Posterior cingulate gyrus (tissue), 11 donors: Measurements from ENCODE around the gene SRSF9.

Experiments
- DNase-seq, 10 donors: peaks; one replicate each; pipeline versions ENCODE4 v3.0.0 to v3.0.0-alpha.2; 2020 to 2021; ENCODE audit warnings: mixed read lengths in 3 of 10
- intact Hi-C: fragments of 100-400 bp; cut with DNase I; formaldehyde crosslinking; loops from one replicate; pipeline ENCODE4 v1.15.1; 2023

The SRSF9 gene

DNA sequence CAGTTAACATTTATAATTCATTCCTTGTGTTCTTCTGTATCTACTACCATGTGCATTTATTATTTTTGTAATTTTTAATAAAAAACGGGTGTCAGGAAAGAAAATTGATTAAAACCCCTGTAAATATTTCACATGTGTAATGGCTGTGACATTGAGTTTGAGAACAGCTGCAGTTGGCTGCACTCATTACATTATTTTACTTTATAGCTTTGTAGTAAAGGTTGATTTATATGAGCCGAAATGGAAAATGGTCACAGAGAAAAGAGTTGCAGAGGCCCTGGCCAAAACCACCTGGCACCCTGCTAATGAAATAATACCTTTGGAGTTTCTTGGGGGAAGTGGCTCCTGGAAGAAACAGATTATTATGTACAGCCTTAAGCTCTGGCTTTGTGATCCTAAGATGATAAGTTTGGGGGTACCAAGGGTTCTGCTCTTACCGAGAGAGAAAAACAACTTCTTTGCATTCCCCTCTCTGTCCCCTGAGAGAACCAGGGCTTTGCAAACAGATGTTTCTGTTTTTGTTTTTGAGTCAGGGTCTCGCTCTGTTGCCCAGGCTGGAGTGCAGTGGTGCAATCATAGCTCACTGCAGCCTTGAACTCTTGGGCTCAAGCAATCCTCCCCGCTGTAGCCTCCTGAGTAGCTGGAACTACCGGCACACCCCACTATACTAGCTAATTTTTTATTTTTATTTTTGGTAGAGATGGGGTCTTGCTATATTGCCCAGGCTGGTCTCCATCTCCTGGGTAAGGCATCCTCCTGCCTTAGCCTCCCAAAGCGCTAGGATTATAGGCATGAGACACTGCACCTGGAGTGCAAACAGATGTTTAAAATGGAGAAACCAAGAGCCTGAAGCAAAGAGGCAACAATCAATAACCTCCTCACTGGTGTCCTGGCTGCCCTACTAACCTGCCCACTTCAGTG lies 16.7 kb upstream of the SRSF9 start:
- no peak for DNase-seq
- intact Hi-C loops: no loop called here

DNA sequence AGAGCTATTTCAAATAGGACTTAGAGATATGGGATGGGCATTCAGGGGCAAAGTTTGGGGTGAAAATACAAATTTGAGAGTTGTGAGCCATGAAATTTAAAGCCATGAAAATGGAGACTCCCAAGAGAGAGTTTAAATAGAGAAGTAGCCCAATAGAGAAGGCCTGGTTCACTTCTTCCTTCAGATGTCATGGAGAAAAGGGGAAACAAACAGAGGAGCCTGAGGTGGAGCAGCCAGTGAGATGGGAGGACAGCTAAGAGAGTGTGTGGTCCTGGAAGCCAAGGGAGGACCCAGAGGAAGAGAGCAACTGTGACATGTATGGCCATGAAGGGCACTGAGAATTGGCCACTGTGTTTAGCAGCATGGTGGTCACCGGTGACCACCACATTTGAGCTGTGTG lies 14.1 kb upstream of the SRSF9 start:
- intact Hi-C loops: no loop called here

DNA sequence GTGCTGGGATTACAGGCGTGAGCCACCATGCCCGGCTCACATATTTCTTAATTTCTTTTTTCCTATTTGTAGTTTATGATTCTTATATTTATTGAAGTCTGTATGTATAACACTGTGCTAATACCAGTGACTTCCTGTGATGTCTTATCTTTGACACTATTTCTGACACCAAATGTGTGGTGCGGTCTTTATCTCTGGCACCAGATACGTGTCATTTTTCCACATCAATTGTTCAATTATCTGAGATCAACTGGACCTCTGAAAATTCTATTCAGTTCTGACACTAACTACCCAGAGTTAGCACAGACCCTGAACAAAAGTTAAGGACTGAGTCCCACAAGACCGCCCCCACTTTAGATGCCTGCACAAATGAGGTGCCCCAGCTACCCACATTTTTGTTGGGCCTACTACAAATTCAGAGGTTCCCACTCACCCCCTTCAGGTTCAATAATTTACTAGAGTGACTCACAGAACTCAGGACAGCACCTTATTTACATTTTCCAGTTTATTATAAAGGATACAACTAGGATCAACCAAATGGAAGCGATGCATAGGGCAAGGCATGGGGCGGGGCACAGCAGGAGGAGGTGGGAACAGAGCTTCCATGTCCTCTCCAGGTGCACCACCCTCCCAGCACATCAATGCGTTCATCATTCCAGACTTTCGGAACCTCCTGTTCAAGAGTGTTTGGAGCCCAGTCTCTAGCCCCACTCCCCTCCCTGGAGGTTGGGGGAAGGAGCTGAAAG lies 11.6 kb upstream of the SRSF9 start:
- DNase-seq: no peak
- intact Hi-C loops: no loop called here

More for the DNA sequence above, 14.1 kb upstream of the SRSF9 start:
- no peak for DNase-seq

DNA sequence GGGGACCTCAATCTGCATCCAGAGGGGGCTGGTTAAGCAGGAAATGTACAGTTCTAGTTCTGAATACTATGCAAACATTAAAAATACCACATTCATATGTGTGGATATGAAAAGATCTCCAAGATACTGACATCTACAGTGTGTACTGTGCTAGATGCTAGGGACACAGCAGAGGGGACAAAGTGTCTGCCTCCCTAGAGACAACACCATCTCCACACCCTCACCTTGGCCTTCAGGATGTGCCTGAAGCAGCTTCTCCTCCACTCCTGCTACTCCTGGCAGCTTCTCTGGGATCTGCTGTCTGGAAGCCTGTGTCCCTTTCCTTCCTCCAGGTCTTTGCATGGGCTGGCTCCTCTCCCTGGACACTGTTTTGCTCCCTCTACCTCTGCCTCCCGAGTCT lies 10.7 kb upstream of the SRSF9 start:
- intact Hi-C loops: no loop called here
- DNase-seq: no peak

DNA sequence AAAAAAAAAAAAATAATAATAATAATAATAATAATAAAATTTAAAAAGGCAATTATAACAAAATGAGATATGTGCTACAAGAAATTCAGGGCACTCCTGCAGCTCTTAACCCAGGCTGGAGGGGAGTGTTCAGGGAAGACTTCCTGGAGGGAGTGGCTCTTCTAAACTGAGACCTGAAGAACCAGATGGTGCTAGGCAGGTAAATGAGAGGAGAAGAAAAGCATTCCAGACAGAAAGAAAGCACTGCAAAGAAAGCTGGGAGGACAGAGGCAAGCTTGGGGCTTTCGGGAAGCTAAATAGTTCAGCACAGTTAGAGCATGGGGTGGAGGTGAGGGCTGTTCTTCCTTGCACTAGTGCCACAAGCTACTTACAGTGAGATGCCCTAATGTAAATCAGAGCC lies 9.9 kb upstream of the SRSF9 start:
- no peak for DNase-seq
- intact Hi-C loops: loop anchor here (10.0 kb wide), 1 partner anchor 55 kb away; the partner anchor contains the start of gene RNF10

DNA sequence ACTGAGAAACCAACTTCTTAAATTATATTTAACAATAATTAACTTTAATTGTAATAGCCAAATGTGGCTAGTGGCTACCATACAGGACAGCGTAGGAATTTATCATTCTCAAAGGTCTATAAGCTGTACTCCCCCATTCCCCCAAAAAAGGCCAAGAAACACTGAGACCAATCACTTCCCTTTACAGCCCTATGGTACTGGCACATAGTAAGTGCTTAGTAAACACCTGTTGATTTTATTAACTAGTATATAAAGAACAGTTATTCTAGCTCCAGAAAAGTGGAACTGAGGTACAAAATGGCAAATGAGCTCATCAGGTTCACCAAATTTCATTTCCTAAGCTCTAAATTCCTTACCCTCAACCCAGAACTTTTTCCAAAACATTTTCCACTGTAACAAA lies 6.1 kb upstream of the SRSF9 start:
- intact Hi-C loops: loop anchor here (10.0 kb wide), 1 partner anchor 59 kb away; the partner anchor contains the start of gene RNF10
- DNase-seq: no peak

DNA sequence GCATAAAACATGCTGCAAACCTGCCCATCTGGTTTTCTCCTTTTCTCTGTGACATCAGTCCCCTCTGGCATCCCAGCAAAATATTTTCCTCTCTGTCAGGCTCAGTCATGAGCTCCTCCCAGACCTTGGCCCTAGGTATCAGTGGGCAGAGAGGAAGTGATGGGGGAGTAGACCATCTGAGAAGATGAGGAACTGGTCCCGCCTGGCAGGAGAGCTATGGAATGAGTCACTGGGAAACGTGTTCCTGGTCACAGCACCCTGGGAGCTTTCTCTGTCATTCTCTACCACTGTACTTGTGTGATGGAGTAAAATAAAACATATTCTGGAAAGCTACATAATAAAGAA lies 5.0 kb upstream of the SRSF9 start:
- intact Hi-C loops: loop anchor here (10.0 kb wide), 1 partner anchor 60 kb away; the partner anchor contains the start of gene RNF10

DNA sequence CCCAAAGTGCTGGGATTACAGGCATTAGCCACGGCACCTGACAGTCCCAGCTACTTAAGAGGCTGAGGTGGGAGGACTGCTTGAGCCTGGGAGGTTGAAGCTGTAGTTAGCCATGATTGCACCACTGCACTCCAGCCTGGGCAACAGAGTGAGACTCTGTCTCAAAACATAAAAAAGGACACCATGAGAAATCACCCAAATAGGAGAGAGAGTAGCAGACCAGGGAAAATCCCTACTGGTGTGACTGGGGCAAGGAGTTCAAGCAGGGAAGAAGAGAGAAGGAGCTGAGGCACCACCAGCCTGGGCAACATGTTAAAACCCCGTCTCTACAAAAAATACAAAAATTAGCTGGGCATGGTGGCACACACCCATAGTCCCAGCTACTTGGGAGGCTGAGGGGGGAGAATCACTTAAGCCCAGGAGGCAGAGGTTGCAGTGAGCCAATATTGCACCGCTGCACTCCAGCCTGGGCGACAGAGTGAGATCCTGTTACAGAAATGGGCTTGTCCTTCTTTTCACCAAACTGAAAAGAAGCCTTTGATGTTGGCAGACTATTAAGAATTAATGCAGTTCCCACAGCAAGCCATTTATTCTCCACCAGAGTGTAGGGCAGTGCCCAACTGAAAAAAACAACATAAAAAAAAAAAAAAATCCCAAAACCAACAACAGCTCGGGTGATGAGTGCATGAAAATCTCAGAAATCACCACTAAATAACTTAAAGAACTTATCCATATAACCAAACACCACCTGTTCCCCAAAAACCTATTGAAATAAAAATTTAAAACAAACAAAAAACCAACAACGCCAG lies 4.5 kb upstream of the SRSF9 start:
- DNase-seq: no peak
- intact Hi-C loops: loop anchor here (10.0 kb wide), 1 partner anchor 61 kb away; the partner anchor contains the start of gene RNF10

More for the DNA sequence above, 5.0 kb upstream of the SRSF9 start:
- DNase-seq: peak in 5 of 10 donors; percentile 20 to 88 (median 54)

DNA sequence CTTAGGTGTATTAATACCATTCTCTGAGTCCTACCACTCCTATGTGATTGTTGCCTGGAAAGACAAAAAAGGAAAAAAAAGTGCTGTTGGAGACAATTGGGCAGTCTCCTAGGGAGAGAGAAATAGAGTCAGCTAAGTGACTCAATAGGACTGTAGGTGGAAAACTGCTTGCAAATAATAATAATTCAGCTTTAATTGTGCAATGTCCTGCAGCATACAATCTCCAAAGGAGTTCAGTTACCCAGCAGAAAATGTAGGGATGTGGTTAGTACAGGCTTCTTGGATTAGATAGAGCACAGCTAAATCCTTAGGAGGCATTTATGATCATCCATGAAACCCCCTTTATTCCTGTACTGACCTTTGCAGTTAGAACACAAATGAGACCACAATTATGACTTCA lies 3.0 kb upstream of the SRSF9 start:
- intact Hi-C loops: loop anchor here (10.0 kb wide), 1 partner anchor 62 kb away; the partner anchor contains the start of gene RNF10
- DNase-seq: no peak

DNA sequence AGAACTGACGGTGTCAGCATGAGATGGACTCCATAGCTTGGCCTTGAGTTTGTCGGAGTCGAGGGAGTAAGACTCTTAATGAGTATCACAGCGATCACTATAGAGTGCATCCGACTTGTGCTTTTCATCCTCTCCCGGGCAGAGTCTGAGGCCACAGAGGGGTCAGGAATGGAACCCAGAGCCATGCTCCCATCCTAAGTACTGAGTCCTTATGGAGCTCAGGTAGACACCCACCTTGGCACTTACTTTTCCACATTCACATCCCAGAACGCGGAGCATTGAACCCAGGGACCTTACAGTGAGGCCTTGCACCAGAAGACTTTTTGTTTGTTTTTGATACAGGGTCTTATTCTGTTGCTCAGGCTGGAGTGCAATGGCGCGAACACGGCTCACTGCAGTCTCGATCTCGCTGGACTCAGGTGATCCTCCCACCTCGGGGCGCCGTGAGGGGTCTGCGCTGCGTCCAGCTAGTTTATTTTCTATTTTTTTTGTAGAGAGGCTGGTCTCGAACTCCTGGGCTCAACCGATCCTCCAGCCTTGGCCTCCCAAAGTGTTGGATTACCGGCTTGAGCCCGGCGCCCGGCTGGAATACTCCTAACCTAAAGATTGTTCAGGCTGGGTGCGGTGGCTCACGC lies 719 bp upstream of the SRSF9 start:
- intact Hi-C loops: loop anchor here (10.0 kb wide), 1 partner anchor 65 kb away; the partner anchor contains the start of gene RNF10
- DNase-seq: no peak

DNA sequence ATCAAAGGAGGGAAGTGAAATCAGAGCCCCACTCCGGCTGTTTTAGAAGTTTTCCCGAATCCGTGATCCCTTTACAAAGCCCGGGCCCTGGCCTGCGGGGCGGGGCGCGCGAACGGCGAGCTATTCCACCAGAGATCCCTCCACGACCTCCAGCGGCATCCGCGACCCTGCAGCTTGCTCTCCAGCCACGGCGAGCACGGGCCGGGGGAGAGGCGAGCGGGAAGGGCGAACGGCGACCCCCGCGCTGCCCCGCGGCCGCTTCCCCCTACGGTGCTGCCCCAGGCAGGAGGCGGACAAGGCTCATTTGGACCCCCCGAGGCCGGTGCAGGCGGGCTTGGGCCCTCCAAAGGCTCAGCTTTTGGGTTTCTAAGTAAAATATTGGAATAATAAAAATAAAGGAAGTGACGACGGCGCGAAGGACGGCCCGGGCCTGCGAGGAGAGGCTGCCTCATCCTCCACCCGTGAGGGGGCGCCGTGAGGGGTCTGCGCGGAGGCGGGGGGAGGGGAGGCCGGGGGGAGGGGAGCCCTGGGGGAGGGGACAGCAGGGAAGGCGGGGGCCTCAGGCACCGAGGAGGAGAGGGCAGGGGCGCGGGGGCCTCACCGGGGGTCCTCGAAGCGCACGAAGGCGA lies 613 bp downstream of the SRSF9 start:
- intact Hi-C loops: loop anchor here (1.0 kb wide), 1 partner anchor 27 kb away; the partner anchor contains the start of gene DYNLL1
- peak in 6 of 10 donors; percentile 29 to 88 (median 38) for DNase-seq

DNA sequence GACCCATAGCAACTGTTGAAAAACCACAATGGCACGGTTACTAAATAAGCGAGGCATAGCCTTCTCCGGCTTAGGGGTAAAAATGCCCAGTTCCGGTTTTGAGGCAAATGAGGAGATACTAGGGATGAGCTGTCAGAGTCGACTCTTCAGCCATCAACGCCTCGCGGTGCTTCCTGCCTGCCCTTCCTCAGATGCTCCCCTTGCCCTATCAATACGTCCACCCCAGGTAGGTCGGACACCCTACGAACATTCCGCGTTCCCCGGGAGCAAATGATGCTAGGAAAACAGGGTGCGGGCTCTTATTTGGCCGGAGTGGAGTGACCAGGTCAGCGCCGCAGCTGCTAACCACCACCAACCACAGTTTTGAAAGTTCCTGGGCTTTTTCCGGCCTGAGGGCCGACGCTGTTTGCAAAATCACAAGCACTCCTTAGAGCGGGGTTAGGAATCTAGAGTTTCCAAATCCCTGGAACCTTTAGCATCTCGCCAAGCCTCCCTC lies 1.2 kb downstream of the SRSF9 start:
- DNase-seq: no peak
- intact Hi-C loops: no loop called here

DNA sequence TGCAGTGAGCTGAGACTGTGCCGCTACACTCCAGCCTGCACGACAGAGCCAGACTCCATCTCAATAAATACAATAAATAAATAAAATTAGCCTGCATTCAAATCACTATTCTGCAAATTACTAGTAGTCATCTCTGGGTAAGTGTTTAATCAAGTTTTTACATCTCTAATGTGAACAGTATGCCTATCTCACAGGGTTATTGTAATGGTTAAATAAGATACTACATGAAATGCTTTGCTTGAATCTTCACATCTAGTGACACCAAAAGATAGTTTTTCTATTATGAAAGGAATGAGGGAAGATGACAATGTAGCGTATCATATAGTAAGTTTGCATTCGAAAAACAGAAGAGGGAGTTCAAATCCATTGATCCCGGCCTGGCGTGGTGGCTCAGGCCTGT lies 2.1 kb downstream of the SRSF9 start:
- intact Hi-C loops: no loop called here
- no peak for DNase-seq

DNA sequence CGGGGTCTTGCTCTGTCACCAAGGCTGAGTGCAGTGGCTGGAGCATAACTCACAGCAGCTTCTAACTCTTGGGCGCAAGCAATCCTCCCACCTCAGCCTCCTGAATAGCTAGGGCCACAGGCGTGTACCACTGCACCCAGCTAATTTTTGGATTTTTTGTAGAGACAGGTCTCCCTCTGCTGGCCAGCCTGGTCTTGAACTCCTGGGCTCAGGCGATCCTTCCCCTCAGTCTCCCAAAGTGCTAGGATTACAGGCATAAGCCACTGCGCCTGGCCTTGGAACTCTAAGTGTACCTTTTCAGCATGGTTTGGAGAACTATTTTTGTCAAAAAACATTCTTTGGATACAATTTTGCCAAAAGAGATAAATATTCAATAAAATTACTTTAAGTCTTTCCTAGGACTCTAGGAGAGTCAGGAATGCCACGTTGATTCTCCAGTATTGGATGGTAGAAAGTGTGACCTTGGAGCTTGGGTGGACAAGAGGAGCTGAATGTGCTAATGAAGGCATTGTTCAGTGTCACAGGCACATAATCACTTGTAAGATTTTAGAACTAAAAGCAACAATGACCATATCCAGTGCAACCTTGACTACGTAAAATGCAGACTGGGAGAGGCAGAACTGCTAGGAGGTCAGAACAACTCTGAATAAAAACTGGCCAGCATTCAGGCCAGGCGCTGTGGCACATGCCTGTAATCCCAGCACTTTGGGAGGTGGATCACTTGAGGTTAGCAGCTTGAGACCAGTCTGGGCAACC lies 2.8 kb downstream of the SRSF9 start:
- intact Hi-C loops: no loop called here
- DNase-seq: peak in 2 of 10 donors; percentile 26 to 46

DNA sequence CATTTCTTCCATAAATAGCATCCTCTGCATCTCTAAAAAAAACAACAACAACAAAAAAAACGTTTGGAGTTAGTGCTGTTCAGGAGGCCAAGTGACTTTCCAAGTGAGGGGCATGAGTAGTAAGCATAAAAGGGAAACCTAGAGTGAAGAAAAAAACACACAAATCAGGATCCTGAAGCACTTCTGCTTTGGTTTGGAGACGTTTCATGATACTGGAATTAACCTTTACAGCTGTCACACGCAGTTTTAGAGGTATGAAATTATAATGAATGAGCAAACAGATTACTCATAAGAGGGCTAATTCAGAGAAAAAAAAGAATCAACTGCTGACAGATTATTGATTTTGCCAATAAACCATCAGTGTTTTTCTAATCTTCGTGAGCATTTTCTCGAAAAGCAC lies 3.8 kb downstream of the SRSF9 start:
- intact Hi-C loops: no loop called here
- DNase-seq: no peak

DNA sequence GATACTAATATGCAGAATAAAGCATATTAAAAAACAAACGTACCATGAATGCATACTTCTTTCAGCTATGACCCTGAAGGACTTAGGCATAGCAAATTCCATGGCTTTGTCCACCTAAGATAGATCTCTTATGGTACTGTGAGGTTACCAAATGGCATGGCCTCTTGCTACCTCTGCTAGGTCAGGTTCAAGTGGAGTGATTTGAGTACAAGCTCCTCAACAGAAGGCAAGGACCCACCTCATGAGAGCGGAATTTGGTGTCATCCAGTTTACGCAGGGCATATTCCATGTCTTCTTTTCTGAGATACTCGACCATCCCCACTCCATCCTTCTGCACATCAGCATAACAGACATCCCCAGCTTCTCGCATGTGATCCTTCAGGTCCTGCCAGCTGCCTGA lies 5.8 kb downstream of the SRSF9 start:
- no peak for DNase-seq
- intact Hi-C loops: no loop called here

DNA sequence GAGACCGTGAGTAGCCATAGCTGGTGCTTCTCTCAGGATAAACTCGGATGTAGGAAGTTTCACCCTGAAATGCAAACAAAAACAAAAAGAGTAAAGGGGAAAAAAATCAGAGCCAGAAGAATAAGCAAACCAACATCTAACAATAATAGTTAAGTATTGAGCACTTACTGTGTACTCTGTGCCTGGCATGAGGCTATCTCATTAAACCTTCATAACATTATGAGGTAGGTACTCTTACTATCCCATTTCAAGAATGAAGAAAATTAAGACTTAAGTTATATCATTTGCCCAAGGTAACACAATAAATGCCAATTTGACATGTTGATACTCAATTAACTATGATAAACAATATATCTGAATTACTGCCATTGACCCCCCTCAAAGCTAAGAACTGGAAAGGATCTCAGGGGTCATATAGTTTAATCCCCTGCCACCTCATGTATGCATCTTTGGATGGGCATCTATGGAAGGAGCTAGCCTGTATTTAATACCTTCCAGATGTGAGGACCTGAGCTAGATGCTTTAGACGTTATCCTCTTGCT lies 7.4 kb downstream of the SRSF9 start:
- intact Hi-C loops: no loop called here
- no peak for DNase-seq

DNA sequence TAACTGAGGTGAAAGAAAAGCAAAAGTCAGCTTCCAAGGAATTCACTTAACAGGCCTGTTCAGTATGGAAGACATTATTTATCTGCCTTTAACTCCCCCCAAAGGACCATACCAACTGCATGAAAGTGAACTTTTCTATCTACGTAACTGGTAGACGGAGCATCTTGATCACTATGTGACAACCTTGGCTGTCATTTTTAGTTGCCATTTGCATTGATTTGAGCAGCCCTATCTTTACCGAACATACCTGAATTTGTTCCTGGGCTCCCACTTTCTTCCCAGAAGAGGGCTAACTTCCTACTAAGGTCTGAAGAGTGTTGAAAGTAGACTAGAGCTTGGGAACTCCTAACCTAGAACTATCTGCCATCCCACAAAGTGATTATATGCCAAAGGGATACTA lies 9.4 kb downstream of the SRSF9 start:
- DNase-seq: no peak
- intact Hi-C loops: no loop called here
